NT2/D1 (cell line): ENCODE results near the gene OR51A7.

Experiments
- SUZ12 ChIP-seq: IDR thresholded peaks from 2 replicates; pipeline ENCODE4 v1.6.1; 2011; ENCODE audit not compliant: insufficient read length, insufficient read depth; ENCODE audit errors: extremely low read depth
- YY1 ChIP-seq: IDR thresholded peaks from 2 replicates; pipeline ENCODE4 v1.6.1; 2011; ENCODE audit not compliant: insufficient read length, insufficient read depth
- ZNF274 ChIP-seq: IDR thresholded peaks from 2 replicates; pipeline ENCODE4 v1.6.1; 2011; ENCODE audit warnings: mild to moderate bottlenecking, low read depth, low read length

DNA sequence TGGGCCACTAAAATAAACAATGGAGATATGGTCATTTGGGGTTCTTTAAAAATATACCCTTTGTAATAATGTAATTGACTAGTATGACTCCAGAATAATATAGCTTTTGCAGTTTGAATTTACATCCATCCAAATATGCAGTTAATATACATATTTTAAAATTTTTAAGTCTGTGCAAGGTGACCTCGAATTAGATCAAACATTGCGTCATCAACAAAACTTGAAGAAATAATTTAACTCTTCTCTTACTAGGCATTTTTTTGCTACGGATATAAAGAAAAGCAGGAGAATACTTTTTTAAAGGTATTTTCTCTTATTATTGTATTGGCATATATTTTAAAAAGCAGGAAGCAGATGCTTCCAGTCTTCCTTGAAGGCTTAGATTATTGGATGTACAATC is 33.2 kb downstream of the OR51A7 start:
- TF ChIP-seq YY1 (no peak), SUZ12 (no peak), ZNF274 (no peak)
